Epithelial cell of proximal tubule (primary cell): ENCODE data around the gene DNAH11. TPM values are rescaled to one million over a fixed set of nuclear protein-coding genes. Genes with fewer than 3 reads are reported as not detected.

Source experiments
- DNase-seq: peaks from one replicate; pipeline ENCODE4 v3.0.0-alpha.2; 2011; ENCODE audit warnings: low read depth
- H3K4me3 ChIP-seq: 2 replicates; pipeline ENCODE4 v1.5.1; 2011; ENCODE audit warnings: low read depth, mild to moderate bottlenecking, low read length
- CTCF ChIP-seq: conservative IDR thresholded peaks from 2 replicates; pipeline ENCODE4 v1.5.1; 2012; ENCODE audit warnings: low read depth, mild to moderate bottlenecking, low read length
- total RNA-seq: library from RNA; depleted of rRNA; stranded (reverse); fragments of >200 nt; gene quantifications from 2 replicates; pipeline ENCODE4 v1.2.3, GENCODE V29; 2015

DNAH11 gene
- total RNA-seq, 1 donor from 2014 or later = 2.8 TPM

DNA sequence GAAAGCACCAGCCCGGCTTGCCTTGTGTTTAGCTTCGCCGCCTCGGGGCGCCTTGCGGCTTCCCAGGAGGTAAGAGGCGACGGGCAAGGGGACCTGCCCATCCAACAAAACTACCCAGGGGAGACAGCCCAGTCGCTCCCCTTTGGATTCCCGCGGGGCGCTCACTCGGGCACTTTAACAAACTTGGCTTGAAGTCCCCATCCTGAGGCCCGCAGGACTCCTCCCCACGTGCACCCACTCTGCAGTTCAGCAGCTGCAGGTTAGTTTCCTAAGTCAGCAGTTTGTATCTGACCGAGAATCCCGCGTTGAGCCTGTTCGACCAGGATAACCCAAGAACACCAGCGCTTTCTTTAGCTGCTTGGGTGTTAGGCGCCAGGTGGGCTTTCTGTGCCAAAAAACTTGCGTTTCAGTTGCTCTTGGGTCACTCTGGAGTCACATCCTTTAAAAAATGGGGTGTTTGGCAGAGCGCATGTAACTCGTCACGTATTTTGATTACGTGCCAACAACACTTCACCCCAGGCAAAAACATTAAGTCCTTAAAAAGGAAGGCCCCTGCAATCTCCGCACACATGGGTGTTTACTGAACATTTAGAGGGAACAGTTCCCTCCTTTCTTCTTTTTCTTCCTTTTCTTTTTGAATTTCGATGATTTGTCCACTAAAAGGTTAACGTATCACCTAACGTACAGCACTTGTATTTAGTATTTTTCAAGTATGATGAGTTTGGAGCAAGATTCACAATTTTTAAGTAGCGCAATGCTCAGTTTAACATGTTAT, 876 bp downstream of the DNAH11 start:
- H3K4me3 ChIP-seq = peak overlapping the region; percentile 51
- no peak for TF ChIP-seq CTCF
- no peak for DNase-seq

- no peak for DNase-seq
- no peak overlapping the region for H3K4me3 ChIP-seq
- TF ChIP-seq CTCF = no peak
These were observed 1.4 kb downstream of the DNAH11 start for GRCh38 chr7:21544303-21544656.

GRCh38 chr7:21544715-21545114, 1.9 kb downstream of the DNAH11 start:
- TF ChIP-seq CTCF = no peak
- no peak for DNase-seq
- no peak overlapping the region for H3K4me3 ChIP-seq

DNA sequence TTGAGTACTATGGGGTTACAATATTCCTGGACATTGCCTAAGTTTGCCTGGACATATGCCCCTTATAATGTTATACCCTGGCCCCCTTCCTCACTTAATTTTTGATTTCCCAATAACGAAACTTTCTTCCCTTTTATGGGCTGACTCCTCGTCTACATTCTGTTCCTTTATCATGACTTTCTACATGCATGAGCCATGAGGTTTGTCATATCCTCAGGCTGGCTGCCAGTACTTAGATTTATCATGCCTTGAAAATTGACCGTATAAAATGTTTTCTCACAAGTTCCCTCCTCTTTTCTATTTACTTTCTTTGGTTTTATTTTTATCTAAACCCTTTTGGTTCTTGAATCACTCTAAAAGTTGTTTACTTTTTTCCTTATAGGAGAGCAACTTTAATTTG, 4.7 kb downstream of the DNAH11 start:
- DNase-seq = no peak
- no peak for TF ChIP-seq CTCF
- H3K4me3 ChIP-seq = no peak overlapping the region

GRCh38 chr7:21548491-21548890, 5.7 kb downstream of the DNAH11 start:
- no peak overlapping the region for H3K4me3 ChIP-seq
- TF ChIP-seq CTCF = no peak
- no peak for DNase-seq

DNA sequence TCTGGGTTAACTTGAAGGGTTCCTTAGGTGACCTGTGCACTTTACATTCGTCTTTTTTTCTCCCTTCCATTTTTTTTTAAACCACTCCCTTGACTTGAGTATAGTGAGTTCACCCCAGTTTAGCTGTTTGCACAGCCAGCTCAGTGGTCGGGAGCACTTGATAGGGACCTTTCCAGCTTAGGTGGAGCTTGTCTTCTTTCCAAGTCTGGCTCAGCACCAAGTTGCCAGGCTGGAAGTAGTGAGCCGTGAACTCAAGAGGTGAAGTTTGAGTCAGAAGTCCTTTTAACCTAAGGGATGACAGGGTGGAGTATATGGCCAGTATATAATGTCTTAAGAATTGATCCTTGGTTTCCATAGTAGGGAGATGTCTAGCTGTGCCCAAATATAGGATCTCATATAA, 7.2 kb downstream of the DNAH11 start:
- no peak overlapping the region for H3K4me3 ChIP-seq
- DNase-seq = no peak
- TF ChIP-seq CTCF = no peak

GRCh38 chr7:21550821-21551531, 8.1 kb downstream of the DNAH11 start:
- DNase-seq = no peak
- TF ChIP-seq CTCF = no peak
- no peak overlapping the region for H3K4me3 ChIP-seq
